IMR-90 (cell line): Measurements from ENCODE around the gene BPI. TPM values are rescaled to one million over a fixed set of nuclear protein-coding genes. Genes with fewer than 3 reads are reported as not detected.
A peak's percentile ranks its signal among the peaks of the same experiment; 100 is the strongest.

Experiments used
- ATAC-seq: fragments of 200-7000 bp; cut with Tn5 transposase; 2 replicates; pipeline ENCODE4 v1.9.1; 2020; ENCODE audit warnings: low read depth, mild to moderate bottlenecking, moderate library complexity
- BruUV-seq: library from RNA; stranded (reverse); fragments of 400-500 nt; replicated peaks from 2 replicates; lab custom pipeline; 2021; lab: Mats Ljungman, UMichigan
- CTCF ChIA-PET: fragments of 300-600 bp; formaldehyde crosslinking; extraction: SDS; loops from one replicate; lab custom pipeline; 2021; ENCODE audit warnings: antibody characterized with exemption; lab: Yijun Ruan, JAX
- POLR2A ChIA-PET: fragments of 300-600 bp; sonication (Branson Sonifier 250); formaldehyde crosslinking; loops from one replicate; lab custom pipeline; 2022; ENCODE audit warnings: antibody characterized with exemption; ENCODE audit not compliant: unreplicated experiment; lab: Charles Lee
- DNase-seq: peaks from one replicate; pipeline ENCODE4 v3.0.0; 2013
- H2AFZ ChIP-seq: replicated peaks from 2 replicates; pipeline ENCODE3; 2013; ENCODE audit warnings: low read length, mild to moderate bottlenecking; ENCODE audit not compliant: poor library complexity
- H2AK5ac ChIP-seq: 2 replicates; pipeline ENCODE4 v1.6.1; 2013; ENCODE audit warnings: low read depth, low read length, inconsistent platforms
- H2AK9ac ChIP-seq: replicated peaks from 2 replicates; pipeline ENCODE3; 2013; ENCODE audit warnings: mild to moderate bottlenecking, low read depth, low read length, moderate library complexity; ENCODE audit not compliant: poor library complexity
- H2BK120ac ChIP-seq: 2 replicates; pipeline ENCODE4 v1.6.1; 2013; ENCODE audit warnings: low read depth, low read length, inconsistent platforms
- H2BK15ac ChIP-seq: 3 replicates; pipeline ENCODE4 v1.6.1; 2013; ENCODE audit warnings: low read depth, low read length, inconsistent platforms
- H2BK20ac ChIP-seq: 2 replicates; pipeline ENCODE4 v1.6.1; 2013; ENCODE audit warnings: low read depth, mild to moderate bottlenecking, inconsistent platforms, low read length, moderate library complexity
- H2BK5ac ChIP-seq: 2 replicates; pipeline ENCODE4 v1.6.1; 2013; ENCODE audit warnings: mild to moderate bottlenecking, low read depth, low read length, inconsistent platforms; ENCODE audit not compliant: poor library complexity, severe bottlenecking
- H3K14ac ChIP-seq: replicated peaks from 2 replicates; pipeline ENCODE4 v1.6.1; 2013; ENCODE audit warnings: low read depth, low read length, inconsistent platforms
- H3K18ac ChIP-seq: 2 replicates; pipeline ENCODE4 v1.6.1; 2013; ENCODE audit warnings: low read depth, low read length, control low read depth
- H3K23ac ChIP-seq: 2 replicates; pipeline ENCODE4 v1.6.1; 2013; ENCODE audit warnings: low read depth, low read length, inconsistent platforms
- H3K27ac ChIP-seq: 2 replicates; pipeline ENCODE4 v1.5.1; 2013; ENCODE audit warnings: mild to moderate bottlenecking, control low read depth, low read length; ENCODE audit not compliant: insufficient read depth
- H3K27me3 ChIP-seq: 2 replicates; pipeline ENCODE4 v1.6.1; 2013; ENCODE audit warnings: low read length; ENCODE audit not compliant: control insufficient read depth, insufficient read depth
- H3K36me3 ChIP-seq: 2 replicates; pipeline ENCODE4 v1.6.1; 2013; ENCODE audit warnings: low read length, mixed read lengths; ENCODE audit not compliant: control insufficient read depth, insufficient read depth
- H3K4ac ChIP-seq: 2 replicates; pipeline ENCODE4 v1.6.1; 2013; ENCODE audit warnings: low read depth, low read length, inconsistent platforms
- H3K4me1 ChIP-seq: 2 replicates; pipeline ENCODE4 v1.6.1; 2013; ENCODE audit warnings: low read length, mixed read lengths; ENCODE audit not compliant: control insufficient read depth, insufficient read depth
- H3K4me2 ChIP-seq: 2 replicates; pipeline ENCODE4 v1.6.1; 2013; ENCODE audit warnings: low read depth, mild to moderate bottlenecking, control low read depth, low read length, moderate library complexity
- H3K4me3 ChIP-seq: 2 replicates; pipeline ENCODE4 v1.5.1; 2013; ENCODE audit warnings: low read depth, mild to moderate bottlenecking, control low read depth, low read length, moderate library complexity; ENCODE audit not compliant: insufficient read depth
- H3K56ac ChIP-seq: 2 replicates; pipeline ENCODE4 v1.6.1; 2013; ENCODE audit warnings: low read length, inconsistent platforms; ENCODE audit not compliant: insufficient read depth; ENCODE audit errors: extremely low read depth
- H3K79me1 ChIP-seq, 2 experiments: 2 replicates each; pipeline ENCODE4 v1.6.1; 2013; ENCODE audit warnings: low read length in 2 of 2, inconsistent platforms in 1 of 2, low read depth in 1 of 2
- H3K9ac ChIP-seq: 2 replicates; pipeline ENCODE4 v1.6.1; 2013; ENCODE audit warnings: low read depth, low read length, control low read depth
- H3K9me1 ChIP-seq: 2 replicates; pipeline ENCODE4 v1.6.1; 2013; ENCODE audit warnings: low read length, inconsistent platforms; ENCODE audit not compliant: insufficient read depth
- H3K9me3 ChIP-seq: 2 replicates; pipeline ENCODE4 v1.6.1; 2013; ENCODE audit warnings: low read length; ENCODE audit not compliant: control insufficient read depth, insufficient read depth
- H4K20me1 ChIP-seq: 2 replicates; pipeline ENCODE4 v1.6.1; 2013; ENCODE audit warnings: low read length, inconsistent platforms; ENCODE audit not compliant: insufficient read depth
- H4K5ac ChIP-seq: 2 replicates; pipeline ENCODE4 v1.6.1; 2013; ENCODE audit warnings: mild to moderate bottlenecking, low read depth, low read length, control low read depth
- H4K8ac ChIP-seq, 2 experiments: 2 replicates each; pipeline ENCODE4 v1.6.1; 2013; ENCODE audit warnings: low read depth in 2 of 2, low read length in 2 of 2, control low read depth in 1 of 2, inconsistent platforms in 1 of 2
- H4K91ac ChIP-seq: 2 replicates; pipeline ENCODE4 v1.6.1; 2013; ENCODE audit warnings: low read depth, low read length, inconsistent platforms; ENCODE audit not compliant: insufficient read depth
- BHLHE40 ChIP-seq: fragments of 150-350 bp; IDR thresholded peaks from 2 replicates; pipeline ENCODE4 v1.6.1; 2016; ENCODE audit warnings: mild to moderate bottlenecking, low read depth, low read length
- CTCF ChIP-seq: conservative IDR thresholded peaks from 2 replicates; pipeline ENCODE4 v1.5.1; 2012; ENCODE audit warnings: mild to moderate bottlenecking, low read depth, low read length, improper control_type of control experiment
- FOS ChIP-seq: fragments of 150-350 bp; IDR thresholded peaks from 2 replicates; pipeline ENCODE4 v1.6.1; 2016; ENCODE audit warnings: low read depth, low read length
- MAFK ChIP-seq: IDR thresholded peaks from 2 replicates; pipeline ENCODE4 v1.6.1; 2012; ENCODE audit warnings: low read depth, low read length, improper control_type of control experiment
- POLR2A ChIP-seq: IDR thresholded peaks from 2 replicates; pipeline ENCODE4 v1.6.1; 2012; ENCODE audit warnings: mild to moderate bottlenecking, low read depth, low read length
- RAD21 ChIP-seq: IDR thresholded peaks from 2 replicates; pipeline ENCODE4 v1.6.1; 2012; ENCODE audit warnings: low read length, improper control_type of control experiment
- RCOR1 ChIP-seq: IDR thresholded peaks from 2 replicates; pipeline ENCODE4 v1.6.1; 2012; ENCODE audit warnings: mild to moderate bottlenecking, low read length, improper control_type of control experiment; ENCODE audit not compliant: insufficient replicate concordance
- RFX5 ChIP-seq: IDR thresholded peaks from 2 replicates; pipeline ENCODE4 v1.8.0; 2012; ENCODE audit warnings: low read depth, mild to moderate bottlenecking, low read length, moderate library complexity
- SMC3 ChIP-seq: fragments of 150-350 bp; IDR thresholded peaks from 2 replicates; pipeline ENCODE4 v1.6.1; 2016; ENCODE audit warnings: low read depth, mild to moderate bottlenecking, antibody characterized with exemption, low read length, moderate library complexity
- WGBS, 2 experiments: methylation state at CpG; one replicate each; pipeline versions ENCODE4 v1.1.5 to v1.1.7; 2013; ENCODE audit warnings: missing lambda C conversion rate in 2 of 2; ENCODE audit not compliant: insufficient read length in 1 of 2; ENCODE audit errors: extremely low coverage in 2 of 2; 5-methylcytosine and 5-hydroxymethylcytosine counted together
- dilution Hi-C: fragments of 300-500 bp; cut with HindIII; formaldehyde crosslinking; loops from one replicate; pipeline ENCODE4 v1.14.3; 2018; ENCODE audit warnings: low sequenced_read_pairs; ENCODE audit not compliant: unreplicated experiment
- in situ Hi-C: fragments of 300-500 bp; cut with MboI; formaldehyde crosslinking; loops from 3 replicates; pipeline ENCODE4 v1.14.3; 2019; ENCODE audit warnings: low sequenced_read_pairs, inconsistent platforms, mixed read lengths
- intact Hi-C: fragments of 100-400 bp; cut with micrococcal nuclease; formaldehyde crosslinking; loops from 2 replicates; pipeline ENCODE4 v1.10.0; 2022
- polyA plus RNA-seq, 3 experiments: library from polyadenylated mRNA; depleted of rRNA; stranded (reverse); fragments of >200 nt; gene quantifications; 2 replicates each; pipeline ENCODE4 v1.2.3, GENCODE V29; 2012; ENCODE audit warnings: low replicate concordance in 1 of 3
- total RNA-seq: library from RNA; depleted of rRNA; stranded (reverse); fragments of >200 nt; gene quantifications from 2 replicates; pipeline ENCODE4 v1.2.3, GENCODE V29; 2012
- TF ChIP-seq, protein P1 (sequence below): fragments of 150-350 bp; IDR thresholded peaks from 2 replicates; pipeline ENCODE4 v1.6.1; 2016; ENCODE audit warnings: low read depth, mild to moderate bottlenecking, low read length, moderate library complexity, borderline replicate concordance

Gene BPI
- total and polyA plus RNA-seq, 2 of the 4 experiments (the other 2 are of a cell fraction) = 0.05 TPM; not detected in 1

DNA sequence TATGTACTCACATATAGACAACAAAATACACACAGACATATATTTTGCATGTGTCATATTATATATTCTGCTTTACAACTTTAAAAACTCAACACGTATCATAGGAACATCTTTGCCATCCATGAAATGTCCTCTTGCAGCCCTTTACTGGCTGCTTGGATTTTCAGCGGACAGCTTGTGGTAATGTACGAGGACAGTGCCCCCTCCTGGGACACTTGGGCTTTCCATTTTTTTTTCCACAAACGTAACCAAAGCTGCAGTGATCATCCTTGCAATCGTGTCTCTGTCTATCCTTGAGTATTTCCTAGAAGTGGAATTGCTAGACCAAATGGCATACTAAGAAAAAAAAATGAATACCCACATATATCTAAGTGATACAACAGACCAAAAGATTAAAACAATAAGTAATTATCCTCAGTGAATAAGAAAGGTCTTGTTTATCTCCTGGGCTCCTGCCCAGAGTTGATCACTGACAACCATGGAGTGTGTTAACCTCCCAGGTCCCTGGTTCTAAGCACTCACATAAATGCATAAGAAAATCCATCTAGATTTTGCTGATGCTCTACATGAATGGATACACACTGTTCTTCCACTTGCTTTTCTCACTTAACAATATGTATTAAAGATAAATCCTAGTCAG, 18.1 kb downstream of the BPI start:
- ATAC-seq (peak; percentile 84), DNase-seq (peak; percentile 73)
- no peak overlapping the region for H2AK5ac ChIP-seq
- H2AFZ ChIP-seq = no peak overlapping the region
- H3K79me1 ChIP-seq = no peaks in the 10 kb centered on the region
- no peak overlapping the region for H4K91ac ChIP-seq
- no peak overlapping the region for H3K23ac ChIP-seq
- TF ChIP-seq BHLHE40 (no peak), CTCF (peak; percentile 77), SMC3 (peak; percentile 78), FOS (no peak), RFX5 (no peak), MAFK (no peak), RAD21 (peak; percentile 87), RCOR1 (no peak), POLR2A (no peak)
- TF ChIP-seq, protein P1, sequence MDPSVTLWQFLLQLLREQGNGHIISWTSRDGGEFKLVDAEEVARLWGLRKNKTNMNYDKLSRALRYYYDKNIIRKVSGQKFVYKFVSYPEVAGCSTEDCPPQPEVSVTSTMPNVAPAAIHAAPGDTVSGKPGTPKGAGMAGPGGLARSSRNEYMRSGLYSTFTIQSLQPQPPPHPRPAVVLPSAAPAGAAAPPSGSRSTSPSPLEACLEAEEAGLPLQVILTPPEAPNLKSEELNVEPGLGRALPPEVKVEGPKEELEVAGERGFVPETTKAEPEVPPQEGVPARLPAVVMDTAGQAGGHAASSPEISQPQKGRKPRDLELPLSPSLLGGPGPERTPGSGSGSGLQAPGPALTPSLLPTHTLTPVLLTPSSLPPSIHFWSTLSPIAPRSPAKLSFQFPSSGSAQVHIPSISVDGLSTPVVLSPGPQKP = no peak
- no TSS peak for BruUV-seq
- POLR2A ChIA-PET = no interaction called here
- no peak overlapping the region for H2BK20ac ChIP-seq
- H3K27ac ChIP-seq = no peak overlapping the region
- dilution Hi-C loops = no loop called here
- H3K18ac ChIP-seq = no peak overlapping the region
- H2BK15ac ChIP-seq = no peak overlapping the region
- intact Hi-C loops = loop anchor here (1.0 to 10.0 kb wide), 3 partner anchors 93 to 417 kb away; partner anchors contain the start of gene VSTM2L
- H3K36me3 ChIP-seq = no peaks in the 10 kb centered on the region
- no peak overlapping the region for H3K9ac ChIP-seq
- no peak overlapping the region for H3K4me2 ChIP-seq
- no peak overlapping the region for H4K8ac ChIP-seq
- WGBS, 2 experiments = no CpG with 5 or more reads among the region's 5 CpGs
- peaks cover 38% of the 10 kb centered on the region for H3K27me3 ChIP-seq
- CTCF ChIA-PET = interaction anchor here (0.5 to 0.7 kb wide), 3 partner anchors 14 to 97 kb away, joined by 3 read pairs; no protein-coding TSS in a partner anchor
- no peak overlapping the region for H2AK9ac ChIP-seq
- no peak overlapping the region for H3K4me3 ChIP-seq
- no peaks in the 10 kb centered on the region for H3K9me1 ChIP-seq
- no peaks in the 10 kb centered on the region for H3K4me1 ChIP-seq
- no peaks in the 10 kb centered on the region for H4K20me1 ChIP-seq
- peaks cover 3% of the 10 kb centered on the region; the same call in 1 of the 2 replicates for H3K9me3 ChIP-seq
- H3K56ac ChIP-seq = no peak overlapping the region
- H4K5ac ChIP-seq = no peak overlapping the region
- in situ Hi-C loops = no loop called here
- H3K14ac ChIP-seq = no peak overlapping the region
- H2BK5ac ChIP-seq = no peak overlapping the region
- H2BK120ac ChIP-seq = no peak overlapping the region
- H3K4ac ChIP-seq = no peak overlapping the region
